Activated CD4-positive, CD25-positive, alpha-beta regulatory T cell (primary cell): ENCODE measurements around the gene WAC.
"Not testable (repeated sequence)": the region's sequence is repeated elsewhere in the genome, so short reads cannot be mapped to it uniquely, and the experiment has no call there.

Experiments used
- DNase-seq, 4 experiments: peaks; one replicate each; lab custom pipeline; 2025; lab: John Stamatoyannopoulos, UW

Gene WAC

DNA sequence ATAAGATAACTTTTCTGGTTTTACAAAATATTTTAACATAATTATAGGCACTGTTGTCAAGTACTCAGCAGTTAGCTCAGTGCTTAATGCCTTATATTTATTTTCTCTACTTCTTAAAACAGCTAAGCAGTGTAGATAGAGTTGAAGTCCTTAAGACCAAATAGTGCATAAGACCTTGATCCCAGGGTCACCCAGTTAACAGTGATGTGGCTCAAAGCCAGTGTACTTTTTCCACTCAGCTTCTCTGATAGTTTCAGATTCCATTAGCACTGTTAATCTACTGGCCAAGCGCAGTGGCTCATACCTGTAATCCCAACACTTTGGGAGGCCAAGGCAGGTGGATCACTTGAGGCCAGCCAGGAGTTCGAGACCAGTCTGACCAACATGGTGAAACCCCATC lies 83.6 kb downstream of the WAC start:
- no peak for DNase-seq

GRCh38 chr10:28619455-28619854 lies 86.5 kb downstream of the WAC start:
- no peak for DNase-seq

GRCh38 chr10:28620251-28620650 lies 87.3 kb downstream of the WAC start:
- no peak for DNase-seq

DNA sequence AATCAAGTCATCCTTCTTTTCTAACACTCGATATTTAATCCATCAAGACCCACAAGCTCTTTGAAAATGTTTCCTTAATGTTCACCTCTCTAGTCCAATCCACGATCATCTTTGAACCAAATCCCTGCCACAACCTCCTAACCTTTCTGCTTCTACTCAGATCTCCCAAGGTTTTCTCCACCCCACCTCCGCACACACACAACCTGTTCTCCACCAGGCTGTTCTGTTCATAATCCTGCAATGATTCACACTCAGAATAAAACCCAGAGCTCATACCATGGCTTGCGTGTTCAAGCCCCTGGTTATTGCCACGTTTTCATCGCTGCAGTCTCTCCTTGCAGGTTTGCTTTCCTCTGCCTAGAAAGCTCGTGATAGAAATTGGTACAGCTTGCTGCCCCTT lies 90.6 kb downstream of the WAC start:
- DNase-seq, result no peak

- no peak for DNase-seq
Observed at GRCh38 chr10:28624351-28624750, 91.4 kb downstream of the WAC start.

DNA sequence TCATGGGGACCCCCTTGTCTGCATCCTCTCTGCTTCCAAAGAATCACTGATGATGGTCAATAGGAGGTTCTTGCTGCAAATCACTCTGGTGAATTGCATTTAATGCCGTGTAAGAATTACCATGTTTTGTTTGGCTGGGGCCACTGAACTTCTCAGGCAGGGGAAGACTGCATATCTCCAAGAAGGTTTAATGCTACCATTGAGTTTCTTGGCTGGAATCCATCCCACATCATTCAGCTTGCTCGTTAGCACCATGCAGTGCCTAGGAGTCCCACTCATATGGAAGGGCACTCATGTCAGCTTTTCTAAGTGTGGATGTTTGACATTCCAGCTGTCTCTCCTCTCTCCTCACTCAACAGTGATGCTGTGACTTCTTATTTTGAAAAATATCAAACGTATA lies 94.2 kb downstream of the WAC start:
- no peak for DNase-seq

GRCh38 chr10:28628184-28628893 lies 95.4 kb downstream of the WAC start:
- peak; percentile 31 to 58 (median 40) for DNase-seq

DNA sequence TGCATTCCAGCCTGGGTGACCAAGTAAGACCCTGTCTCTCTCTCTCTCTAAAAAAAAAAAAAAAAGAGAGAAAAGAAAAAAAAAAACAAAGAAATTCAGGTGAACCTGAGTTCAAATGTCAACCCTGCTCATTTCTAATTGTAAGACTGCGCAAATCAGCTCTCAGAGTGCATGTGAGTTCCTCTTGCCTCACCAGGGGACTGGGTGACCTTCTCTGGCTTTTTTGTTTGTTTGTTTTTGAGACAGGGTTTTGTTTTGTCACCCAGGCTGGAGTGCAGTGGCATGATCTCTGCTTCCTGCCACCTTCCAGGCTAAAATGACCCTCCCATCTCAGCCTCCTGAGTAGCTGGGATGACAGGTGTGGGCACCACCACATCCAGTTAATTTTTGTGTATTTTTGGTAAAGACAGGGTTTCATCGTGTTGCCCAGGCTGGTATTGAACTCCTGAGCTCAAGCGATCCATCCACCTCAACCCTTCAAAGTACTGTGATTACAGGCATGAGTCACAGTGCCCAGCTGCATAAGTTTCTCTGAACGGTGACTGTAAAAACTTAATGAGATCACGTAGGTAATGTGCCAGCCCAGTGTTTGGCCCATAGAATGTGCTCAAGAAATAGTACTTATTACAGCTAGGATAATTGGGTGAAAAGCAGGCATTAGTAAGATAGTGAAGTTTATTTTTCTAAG lies 99.1 kb downstream of the WAC start:
- DNase-seq, result no peak

DNA sequence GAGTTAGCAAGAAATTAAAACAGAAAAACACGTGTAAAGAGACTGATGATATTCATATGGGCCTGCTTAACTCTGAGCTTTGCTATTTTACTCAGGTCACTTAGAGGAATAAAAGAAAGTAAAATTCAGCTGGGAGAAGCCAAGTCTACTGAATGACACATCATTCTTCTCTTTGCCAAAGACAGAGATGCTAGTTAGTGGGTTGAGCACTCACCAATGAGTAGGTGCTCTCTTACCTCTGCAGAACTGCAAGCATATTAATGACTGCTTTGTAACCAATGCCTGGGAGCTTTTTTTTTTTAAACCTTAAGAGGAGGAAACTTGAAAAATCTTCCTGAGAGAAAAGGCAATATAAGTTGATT lies 99.6 kb downstream of the WAC start:
- DNase-seq, result no peak

DNA sequence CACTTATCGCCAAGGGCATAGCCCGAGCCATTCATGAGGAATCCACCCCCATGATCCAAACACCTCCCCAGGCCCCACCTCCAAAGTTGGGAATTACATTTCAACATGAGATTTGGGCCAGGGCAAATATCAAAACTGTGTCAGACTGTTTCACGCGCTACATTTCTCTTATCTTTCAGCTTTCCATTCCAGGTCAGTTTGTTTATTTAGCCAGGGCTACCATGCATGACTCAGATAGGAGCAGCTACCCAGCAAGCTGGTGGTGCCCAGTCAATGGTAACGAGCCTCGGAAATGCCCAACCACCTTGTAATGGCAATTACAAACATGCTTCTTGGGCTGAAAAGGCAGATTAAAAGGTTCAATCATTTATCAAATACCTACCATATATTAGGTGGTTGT lies 100.8 kb downstream of the WAC start:
- no peak for DNase-seq

DNA sequence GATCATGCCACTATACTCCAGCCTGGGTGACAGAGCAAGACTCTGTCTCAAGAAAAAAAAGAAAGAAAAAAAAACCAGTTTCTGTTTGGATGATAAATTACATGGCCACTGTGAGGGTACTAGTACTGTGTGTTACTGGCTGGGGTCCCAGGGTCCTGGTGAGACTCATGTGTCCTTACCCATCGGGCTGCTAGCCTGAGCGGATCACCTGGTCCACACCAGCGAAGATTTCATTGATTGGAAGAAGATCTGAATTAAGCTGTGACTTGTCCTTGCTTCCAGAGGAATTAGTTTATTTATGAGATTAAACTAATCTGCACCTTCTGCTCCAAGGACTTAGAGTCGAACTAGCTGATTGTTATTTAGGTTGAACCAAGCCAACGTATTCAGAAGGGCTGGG lies 104.4 kb downstream of the WAC start:
- no peak for DNase-seq

DNA sequence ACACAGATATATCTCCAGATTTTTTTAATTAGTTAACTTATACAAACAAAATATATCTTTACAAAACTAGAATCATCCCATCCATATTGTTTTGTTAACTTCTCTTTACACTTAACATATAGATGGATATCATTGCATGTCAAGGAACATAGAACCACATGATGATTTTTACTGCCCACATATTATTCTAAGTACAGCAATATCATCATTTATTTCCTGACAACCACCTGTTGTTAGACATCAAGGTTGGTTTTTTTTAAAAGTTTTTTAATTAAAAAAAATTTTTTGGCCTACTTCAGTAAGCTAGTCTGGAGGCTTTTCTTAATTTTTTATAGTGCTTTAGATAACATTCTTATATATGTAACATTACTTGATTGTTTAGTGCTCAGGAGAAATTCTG lies 105.5 kb downstream of the WAC start:
- DNase-seq, result no peak

- DNase-seq, result no peak
Observed at GRCh38 chr10:28640551-28640950, 107.6 kb downstream of the WAC start.

- DNase-seq, result no peak
Observed at GRCh38 chr10:28644647-28645046, 111.7 kb downstream of the WAC start.

DNA sequence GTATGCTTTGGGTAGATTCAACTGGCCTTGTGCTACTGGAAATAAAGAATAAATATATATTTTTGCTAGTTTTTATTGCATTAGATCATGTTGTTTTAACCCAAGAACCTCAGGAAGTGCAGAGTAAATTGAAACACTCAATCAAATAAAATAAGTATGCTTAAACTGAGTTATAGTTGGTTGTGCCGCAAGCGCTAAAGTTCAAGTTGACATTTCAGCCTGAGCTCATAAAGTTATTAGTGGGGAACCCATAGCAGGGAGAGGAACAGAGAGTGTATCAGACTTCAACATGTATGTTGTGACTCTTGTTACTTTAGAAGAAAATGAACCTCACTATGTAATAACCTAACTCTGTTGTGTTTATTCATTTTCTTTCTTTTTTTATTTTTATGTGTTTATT lies 119.2 kb downstream of the WAC start:
- DNase-seq, result no peak

- no peak for DNase-seq
Observed at GRCh38 chr10:28652703-28653102, 119.8 kb downstream of the WAC start.

DNA sequence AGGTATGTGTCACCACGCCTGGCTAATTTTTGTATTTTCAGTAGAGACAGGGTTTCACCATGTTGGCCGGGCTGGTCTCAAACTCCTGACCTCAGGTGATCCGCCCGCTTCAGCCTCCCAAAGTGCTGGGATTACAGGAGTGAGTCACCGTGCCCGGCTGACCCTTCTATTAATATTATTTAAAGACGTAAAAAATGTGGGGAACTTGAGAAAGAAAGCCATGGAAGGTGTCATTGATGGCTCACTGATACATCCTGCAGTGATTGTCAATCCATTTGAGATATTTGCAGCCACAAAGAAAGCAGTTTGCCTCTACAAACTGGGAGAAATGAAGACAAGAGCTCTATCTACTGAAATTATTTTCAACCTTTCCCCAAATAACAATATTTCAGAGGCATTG lies 125.9 kb downstream of the WAC start:
- DNase-seq, result not testable (repeated sequence)

DNA sequence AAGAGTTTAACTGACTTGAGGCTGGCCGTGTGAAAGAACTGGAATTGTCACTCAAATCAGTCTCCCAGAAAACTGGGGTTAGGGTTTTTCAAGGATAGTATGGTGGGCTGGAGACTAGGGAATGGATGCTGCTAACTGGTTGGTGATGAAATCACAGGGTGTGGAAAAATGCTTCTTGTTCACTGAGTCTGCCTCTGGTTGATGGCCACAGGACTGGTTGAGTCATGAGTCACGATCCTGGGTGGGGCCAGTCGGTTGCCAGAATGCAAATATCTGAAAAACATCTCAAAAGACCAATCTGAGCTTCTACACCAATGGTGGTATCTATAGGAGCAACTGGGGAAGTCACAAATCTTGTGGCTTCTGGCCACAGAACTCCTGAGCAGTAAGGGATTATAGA lies 128.1 kb downstream of the WAC start:
- no peak for DNase-seq

- peak; percentile 7 to 22 (median 16) for DNase-seq
Observed at GRCh38 chr10:28663576-28664368, 130.9 kb downstream of the WAC start.

DNA sequence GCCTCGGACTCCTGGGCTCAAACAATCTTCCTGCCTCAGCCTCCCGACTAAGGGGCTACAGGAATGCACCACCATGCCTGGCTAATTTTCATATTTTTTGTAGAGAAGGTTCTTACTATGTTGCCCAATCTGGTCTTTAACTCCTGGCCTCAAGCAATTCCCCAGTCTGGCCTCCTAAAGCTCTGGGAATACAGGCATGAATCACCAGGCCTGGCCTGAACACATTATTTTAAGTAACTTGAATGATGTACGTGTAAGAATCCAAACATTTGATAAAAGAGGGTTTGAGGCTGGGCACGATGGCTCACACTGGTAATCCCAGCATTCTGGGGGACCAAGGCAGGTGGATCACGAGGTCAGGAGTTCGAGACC lies 131.4 kb downstream of the WAC start:
- DNase-seq, result no peak

DNA sequence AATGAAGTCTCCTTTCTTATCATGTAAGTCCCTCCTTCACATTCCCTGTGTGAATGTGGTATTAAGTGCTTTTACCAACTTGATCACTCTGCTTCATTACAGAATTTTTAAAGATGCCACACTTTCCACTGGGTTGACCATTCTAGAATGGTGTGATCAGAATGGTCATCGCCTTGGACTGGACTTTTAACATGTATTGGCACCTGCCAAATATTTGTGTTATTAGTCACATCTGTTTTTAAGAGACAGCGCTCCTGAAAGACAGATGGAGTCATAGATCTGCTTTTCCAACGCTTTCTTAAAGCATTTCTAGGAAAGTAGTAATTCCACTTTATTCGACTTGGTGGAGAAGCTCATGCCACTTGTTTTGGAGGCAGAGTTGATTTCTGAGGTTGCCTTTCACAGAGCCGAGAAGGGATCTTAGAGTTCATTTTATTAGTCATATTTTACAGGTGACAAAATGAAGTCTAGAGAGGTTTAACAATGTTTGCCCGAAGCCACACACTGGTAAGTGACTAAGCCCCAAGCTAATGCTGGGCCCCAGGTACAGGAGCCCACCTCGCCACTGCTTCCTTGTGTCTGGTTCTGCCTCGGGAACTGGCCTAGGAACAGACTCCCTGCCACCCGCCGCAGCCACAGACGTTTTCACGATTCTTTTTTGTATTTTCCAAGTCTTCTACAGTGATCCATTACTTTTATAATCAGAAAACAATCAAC lies 134.0 kb downstream of the WAC start:
- no peak for DNase-seq

- no peak for DNase-seq
Observed at GRCh38 chr10:28668363-28669226, 135.7 kb downstream of the WAC start.
